Transverse colon (tissue), 4 donors: ENCODE measurements around the gene PVALB. TPM values are rescaled to one million over a fixed set of nuclear protein-coding genes. Genes with fewer than 3 reads are reported as not detected.

Experiments
- DNase-seq: peaks from one replicate; pipeline ENCODE4 v3.0.0-alpha.2; 2019
- H3K27ac ChIP-seq, 4 donors: fragments of 200-600 bp; sonication (generic); 2 replicates each; pipeline ENCODE4 v1.5.1; 2016 to 2018; ENCODE audit warnings: inconsistent platforms in 4 of 4
- H3K27me3 ChIP-seq: fragments of 200-600 bp; sonication (generic); 2 replicates; pipeline ENCODE4 v1.5.1; 2017; ENCODE audit warnings: inconsistent platforms
- H3K36me3 ChIP-seq, 4 donors: fragments of 200-600 bp; sonication (generic); 2 replicates each; pipeline ENCODE4 v1.5.1; 2017 to 2019; ENCODE audit warnings: inconsistent platforms in 4 of 4
- H3K4me1 ChIP-seq, 4 donors: fragments of 200-600 bp; sonication (generic); 2 replicates each; pipeline ENCODE4 v1.5.1; 2017 to 2020; ENCODE audit warnings: inconsistent platforms in 4 of 4
- H3K4me3 ChIP-seq, 4 donors: fragments of 200-600 bp; sonication (generic); 1 replicate in 1 of 4; 2 replicates in 3 of 4; pipeline versions ENCODE4 v1.5.1 to v1.6.1; 2017 to 2019; ENCODE audit warnings: inconsistent platforms in 4 of 4
- H3K9me3 ChIP-seq, 2 donors: fragments of 200-600 bp; sonication (generic); 2 replicates each; pipeline ENCODE4 v1.5.1; 2017 to 2019; ENCODE audit warnings: inconsistent platforms in 2 of 2
- EP300 ChIP-seq: sonication (generic); formaldehyde crosslinking; IDR thresholded peaks from one replicate; pipeline ENCODE4 v1.6.1; 2017; ENCODE audit warnings: antibody characterized with exemption, low read depth
- POLR2A ChIP-seq: fragments of 450-650 bp; IDR thresholded peaks from one replicate; pipeline ENCODE4 v1.6.1; 2016; ENCODE audit warnings: antibody characterized with exemption, mild to moderate bottlenecking, moderate library complexity
- POLR2AphosphoS5 ChIP-seq, 3 donors: sonication (generic); formaldehyde crosslinking; IDR thresholded peaks; one replicate each; pipeline ENCODE4 v1.6.1; 2016; ENCODE audit warnings: antibody characterized with exemption in 3 of 3
- WGBS, 2 donors: methylation state at CpG; one replicate each; pipeline ENCODE4 v1.1.5; 2018; ENCODE audit warnings: low coverage in 1 of 2; 5-methylcytosine and 5-hydroxymethylcytosine counted together
- in situ Hi-C, 4 donors: fragments of 200-750 bp; cut with MboI; loops; one replicate each; pipeline versions ENCODE4 v1.15.0 to v1.15.1; 2017; ENCODE audit warnings: low sequenced_read_pairs in 3 of 4, low pct_ligation_motif_present in 1 of 4, low pct_unique_long_range_greater_than_20kb in 1 of 4
- intact Hi-C: fragments of 100-400 bp; cut with DNase I; formaldehyde crosslinking; loops from one replicate; pipeline ENCODE4 v1.15.1; 2023; ENCODE audit warnings: low total_unique reads
- total RNA-seq, 4 donors: library from RNA; depleted of rRNA; stranded (reverse); fragments of >200 nt; gene quantifications; one replicate each; pipeline ENCODE4 v1.1.0, GENCODE V29; 2016
- TF ChIP-seq, protein P1 (sequence below), 5 experiments: fragments of 200-600 bp in 3 of 5; fragments of 450-650 bp in 2 of 5; sonication (generic) in 3 of 5; IDR thresholded peaks; 1 replicate in 2 of 5; 2 replicates in 3 of 5; pipeline ENCODE4 v1.5.1; 2016 to 2017; ENCODE audit warnings: antibody characterized with exemption in 5 of 5, inconsistent platforms in 3 of 5, mild to moderate bottlenecking in 2 of 5, moderate library complexity in 1 of 5

Gene PVALB
- total RNA-seq, 4 donors from 2014 or later: 2.7 TPM; not detected in 3

DNA sequence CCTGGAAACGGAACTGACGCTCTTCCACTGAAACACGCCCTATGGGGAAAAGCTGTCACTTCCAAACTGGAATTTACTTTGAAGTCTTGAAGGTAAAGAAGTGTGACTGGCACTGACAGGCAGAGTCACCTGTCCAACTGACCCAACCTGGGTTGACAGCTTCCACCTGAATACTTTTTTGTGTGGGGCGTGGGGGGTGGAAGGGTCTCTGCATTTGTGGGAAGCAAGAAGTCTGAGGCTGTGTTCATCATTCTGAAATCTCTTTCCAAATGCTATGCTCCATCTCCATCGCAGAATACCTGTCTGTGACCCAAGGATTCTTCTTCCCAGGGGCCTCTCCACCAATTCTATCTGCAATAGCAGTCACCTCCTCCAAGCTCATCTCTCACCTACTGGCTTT, 48.7 kb downstream of the PVALB start:
- TF ChIP-seq EP300 (no peak), POLR2AphosphoS5 (IDR thresholded peaks at IDR 0.05) (no peak), POLR2A (no peak)
- TF ChIP-seq, protein P1, sequence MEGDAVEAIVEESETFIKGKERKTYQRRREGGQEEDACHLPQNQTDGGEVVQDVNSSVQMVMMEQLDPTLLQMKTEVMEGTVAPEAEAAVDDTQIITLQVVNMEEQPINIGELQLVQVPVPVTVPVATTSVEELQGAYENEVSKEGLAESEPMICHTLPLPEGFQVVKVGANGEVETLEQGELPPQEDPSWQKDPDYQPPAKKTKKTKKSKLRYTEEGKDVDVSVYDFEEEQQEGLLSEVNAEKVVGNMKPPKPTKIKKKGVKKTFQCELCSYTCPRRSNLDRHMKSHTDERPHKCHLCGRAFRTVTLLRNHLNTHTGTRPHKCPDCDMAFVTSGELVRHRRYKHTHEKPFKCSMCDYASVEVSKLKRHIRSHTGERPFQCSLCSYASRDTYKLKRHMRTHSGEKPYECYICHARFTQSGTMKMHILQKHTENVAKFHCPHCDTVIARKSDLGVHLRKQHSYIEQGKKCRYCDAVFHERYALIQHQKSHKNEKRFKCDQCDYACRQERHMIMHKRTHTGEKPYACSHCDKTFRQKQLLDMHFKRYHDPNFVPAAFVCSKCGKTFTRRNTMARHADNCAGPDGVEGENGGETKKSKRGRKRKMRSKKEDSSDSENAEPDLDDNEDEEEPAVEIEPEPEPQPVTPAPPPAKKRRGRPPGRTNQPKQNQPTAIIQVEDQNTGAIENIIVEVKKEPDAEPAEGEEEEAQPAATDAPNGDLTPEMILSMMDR (IDR thresholded peaks at IDR 0.05): no peak
- in situ Hi-C loops (loop anchor here in 1 of 4 donors (25.0 kb wide), 1 partner anchor 231 kb away; the partner anchor contains the start of gene EIF3D), intact Hi-C loops (loop anchor here (10.0 kb wide), 1 partner anchor 437 kb away; no protein-coding TSS in a partner anchor)

DNA sequence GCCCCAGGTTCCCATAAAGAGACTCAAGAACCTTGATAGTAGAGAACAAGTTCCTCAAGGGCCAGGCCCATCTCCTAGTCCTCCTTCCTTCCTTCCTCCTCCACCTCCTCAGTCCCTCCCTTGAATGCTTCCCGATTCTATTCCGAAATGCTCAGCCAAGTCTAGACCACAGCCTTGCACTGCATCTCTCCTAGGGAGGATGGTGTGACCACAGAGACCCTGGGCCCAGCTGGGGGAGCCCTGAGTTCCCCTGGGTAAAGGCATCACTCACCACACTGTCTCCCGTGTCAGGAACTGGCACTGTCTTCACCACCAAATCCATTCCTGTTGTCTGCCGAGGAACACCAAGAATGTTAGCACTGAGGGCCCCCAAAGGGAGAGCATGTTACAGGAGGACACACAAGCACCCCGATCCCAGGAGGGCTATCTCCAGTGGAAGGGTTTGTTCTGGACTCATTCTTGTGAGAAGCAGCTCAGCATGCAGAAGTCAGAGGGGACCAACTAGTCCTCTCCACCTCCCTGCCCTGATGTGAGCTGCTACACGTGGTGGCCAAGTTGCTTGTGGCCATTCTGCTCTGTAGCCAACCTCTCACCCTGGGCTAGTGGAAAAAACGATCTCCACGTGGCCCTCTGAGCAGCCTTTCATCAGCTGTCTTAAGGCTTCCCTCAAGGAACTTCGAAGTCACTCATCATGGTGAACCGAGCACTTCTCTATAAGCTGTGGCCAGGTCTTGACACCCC, 49.6 kb downstream of the PVALB start:
- no peaks in the 10 kb centered on the region for H3K36me3 ChIP-seq
- WGBS, 2 donors: 87 to 90% methylated on average over 2 to 9 of the region's 10 CpGs
- H3K27me3 ChIP-seq: no peaks in the 10 kb centered on the region
- H3K9me3 ChIP-seq: no peaks in the 10 kb centered on the region
- no peak overlapping the region for H3K4me3 ChIP-seq
- H3K4me1 ChIP-seq: peaks cover 0 to 5% (median 1%) of the 10 kb centered on the region in 4 donors
- TF ChIP-seq EP300 (no peak), POLR2A (no peak), POLR2AphosphoS5 (IDR thresholded peaks at IDR 0.05) (no peak)
- TF ChIP-seq, protein P1 (IDR thresholded peaks at IDR 0.05): no peak
- DNase-seq: no peak
- intact Hi-C loops: loop anchor here (10.0 kb wide), 1 partner anchor 438 kb away; no protein-coding TSS in a partner anchor
- in situ Hi-C loops: loop anchor here in 1 of 4 donors (25.0 kb wide), 1 partner anchor 230 kb away; the partner anchor contains the start of gene EIF3D
- no peak overlapping the region for H3K27ac ChIP-seq

More for the DNA sequence above, 48.7 kb downstream of the PVALB start:
- no peaks in the 10 kb centered on the region for H3K27me3 ChIP-seq
- H3K27ac ChIP-seq: no peak overlapping the region
- DNase-seq: no peak
- H3K4me1 ChIP-seq: peaks cover 0 to 2% (median 0%) of the 10 kb centered on the region in 4 donors
- 98% methylated on average over 5 of the region's 5 CpGs; no CpG with 5 or more reads in 1 of the 2 donors for WGBS, 2 donors
- no peaks in the 10 kb centered on the region for H3K36me3 ChIP-seq
- H3K4me3 ChIP-seq: no peak overlapping the region
- no peaks in the 10 kb centered on the region for H3K9me3 ChIP-seq

DNA sequence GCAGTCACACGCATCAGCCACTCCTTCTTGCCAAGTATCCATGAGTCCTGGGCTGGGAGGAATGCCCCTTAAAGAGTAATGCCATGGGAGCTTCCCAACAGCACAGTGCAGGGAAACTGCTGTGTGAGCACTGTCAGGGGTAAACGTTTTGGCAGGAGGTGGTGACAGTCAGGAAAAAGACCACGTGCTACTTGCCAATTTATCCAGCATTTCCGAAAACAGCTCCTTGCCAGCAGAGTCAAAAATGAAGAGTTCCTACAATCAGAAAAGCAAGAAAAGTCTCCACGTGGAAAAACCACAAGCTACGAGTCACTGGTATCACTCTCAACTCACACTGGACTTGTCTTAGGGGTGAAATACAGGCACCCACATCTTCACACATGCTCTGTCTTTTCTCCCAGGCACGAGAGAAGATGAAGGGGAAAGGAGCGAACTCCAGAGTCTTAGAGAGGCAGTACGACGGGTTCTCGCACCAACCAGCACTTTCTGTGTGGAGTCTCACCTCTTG, 50.8 kb downstream of the PVALB start:
- H3K36me3 ChIP-seq: no peaks in the 10 kb centered on the region

DNA sequence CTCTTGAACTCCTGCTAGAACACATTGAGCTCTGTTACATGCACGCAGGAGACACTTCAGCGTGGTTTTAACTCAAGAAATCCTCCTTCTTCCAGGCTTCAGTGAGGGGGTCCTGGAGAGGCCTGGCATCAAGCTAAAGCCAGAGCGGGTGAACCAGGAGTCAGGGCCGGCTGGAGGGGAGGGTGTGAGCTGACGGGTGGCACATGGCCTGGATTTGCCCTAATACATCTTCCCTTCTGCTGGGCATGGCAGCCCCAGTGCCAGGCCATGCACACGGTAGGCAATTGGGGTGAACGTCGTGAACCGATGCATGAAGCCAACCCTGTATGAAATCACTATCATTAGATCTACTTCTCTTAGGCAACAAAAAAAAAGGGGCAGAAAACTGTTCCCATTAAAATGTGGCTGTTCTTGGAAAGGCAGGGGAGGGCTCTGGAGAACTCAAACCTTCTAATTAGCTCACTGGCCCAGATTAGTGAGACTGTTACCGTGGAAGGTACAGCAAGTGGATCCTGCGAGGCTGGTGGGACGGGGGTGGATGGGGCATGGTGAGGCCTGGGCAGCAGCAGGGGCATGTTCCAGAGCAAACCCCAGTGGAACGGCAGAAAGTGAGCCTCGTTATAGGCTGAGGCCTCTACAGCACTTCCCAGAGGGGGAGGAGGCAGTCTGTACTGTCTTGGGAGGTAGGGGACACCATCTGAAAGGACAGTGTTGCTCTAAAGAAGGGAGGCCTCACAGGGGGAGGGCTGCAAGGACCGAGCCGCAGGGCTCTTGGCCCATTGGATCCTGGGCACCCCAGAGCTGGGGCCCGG, 51.5 kb downstream of the PVALB start:
- H3K36me3 ChIP-seq: no peaks in the 10 kb centered on the region
- TF ChIP-seq POLR2AphosphoS5 (IDR thresholded peaks at IDR 0.05): no peak
- no peak for TF ChIP-seq POLR2A
- no peak for TF ChIP-seq EP300
- TF ChIP-seq, protein P1 (IDR thresholded peaks at IDR 0.05): no peak
- peaks cover 0 to 8% (median 2%) of the 10 kb centered on the region in 4 donors for H3K4me1 ChIP-seq
- H3K9me3 ChIP-seq: no peaks in the 10 kb centered on the region
- no peak overlapping the region for H3K27ac ChIP-seq
- no peak for DNase-seq
- WGBS, 2 donors: 86% methylated on average over 17 of the region's 17 CpGs; no CpG with 5 or more reads in 1 of the 2 donors
- intact Hi-C loops: loop anchor here (10.0 kb wide), 1 partner anchor 439 kb away; no protein-coding TSS in a partner anchor
- in situ Hi-C loops: loop anchor here in 1 of 4 donors (25.0 kb wide), 1 partner anchor 228 kb away; the partner anchor contains the start of gene EIF3D
- no peak overlapping the region for H3K4me3 ChIP-seq
- H3K27me3 ChIP-seq: no peaks in the 10 kb centered on the region

More for the DNA sequence above, 50.8 kb downstream of the PVALB start:
- Histone ChIP-seq H3K4me3 (no peak overlapping the region), H3K27ac (no peak overlapping the region), H3K27me3 (no peaks in the 10 kb centered on the region), H3K4me1 (peaks cover 0 to 5% (median 2%) of the 10 kb centered on the region in 4 donors), H3K9me3 (no peaks in the 10 kb centered on the region)
- TF ChIP-seq POLR2AphosphoS5 (IDR thresholded peaks at IDR 0.05): no peak
- TF ChIP-seq EP300: no peak
- intact Hi-C loops: loop anchor here (10.0 kb wide), 1 partner anchor 439 kb away; no protein-coding TSS in a partner anchor
- in situ Hi-C loops: loop anchor here in 1 of 4 donors (25.0 kb wide), 1 partner anchor 229 kb away; the partner anchor contains the start of gene EIF3D
- 82% methylated on average over 11 of the region's 11 CpGs; no CpG with 5 or more reads in 1 of the 2 donors for WGBS, 2 donors
- DNase-seq: no peak
